22Rv1 (cell line): ENCODE data around the gene ZFHX3.

ENCODE experiments used
- H3K27ac ChIP-seq: fragments of 450-650 bp; 2 replicates; pipeline ENCODE4 v1.5.1; 2017
- CTCF ChIP-seq: fragments of 450-650 bp; IDR thresholded peaks from 2 replicates; pipeline ENCODE4 v1.5.1; 2017; ENCODE audit warnings: mild to moderate bottlenecking
- ZFX ChIP-seq: fragments of 450-650 bp; IDR thresholded peaks from 2 replicates; pipeline ENCODE4 v1.6.1; 2017; ENCODE audit warnings: antibody characterized with exemption, borderline replicate concordance

ZFHX3 gene

GRCh38 chr16:72787514-72788268, 260.2 kb downstream of the ZFHX3 start:
- no peak for TF ChIP-seq ZFX
- no peak for TF ChIP-seq CTCF
- no peak overlapping the region for H3K27ac ChIP-seq

GRCh38 chr16:72787130-72787513, 260.8 kb downstream of the ZFHX3 start:
- TF ChIP-seq CTCF (no peak), ZFX (no peak)
- no peak overlapping the region for H3K27ac ChIP-seq

- TF ChIP-seq CTCF, result no peak
- TF ChIP-seq ZFX, result no peak
Observed at GRCh38 chr16:72786606-72787005, 261.3 kb downstream of the ZFHX3 start.

GRCh38 chr16:72785886-72786285, 262.0 kb downstream of the ZFHX3 start:
- TF ChIP-seq CTCF (no peak), ZFX (no peak)
- no peak overlapping the region for H3K27ac ChIP-seq

More at GRCh38 chr16:72786606-72787005, 261.3 kb downstream of the ZFHX3 start:
- no peak overlapping the region for H3K27ac ChIP-seq

GRCh38 chr16:72785171-72785570, 262.8 kb downstream of the ZFHX3 start:
- no peak for TF ChIP-seq ZFX
- TF ChIP-seq CTCF, result no peak
- H3K27ac ChIP-seq, result no peak overlapping the region

- TF ChIP-seq ZFX (no peak), CTCF (no peak)
Observed at GRCh38 chr16:72783716-72784318, 264.1 kb downstream of the ZFHX3 start.

GRCh38 chr16:72769876-72770275, 278.1 kb downstream of the ZFHX3 start:
- TF ChIP-seq ZFX (no peak), CTCF (no peak)
- no peak overlapping the region for H3K27ac ChIP-seq

More at GRCh38 chr16:72783716-72784318, 264.1 kb downstream of the ZFHX3 start:
- H3K27ac ChIP-seq, result no peak overlapping the region
